ENCODE results near the gene KCNAB1.

GRCh38 chr3:156586905-156587759 lies 466.8 kb downstream of the KCNAB1 start:
- TF ChIP-seq BHLHE40 (IDR thresholded peaks at IDR 0.05; ENCODE audit: borderline replicate concordance) (no peak), FOXA1 (IDR thresholded peaks at IDR 0.05) (no peak), TARDBP (IDR thresholded peaks at IDR 0.05) (no peak), FOXM1 (IDR thresholded peaks at IDR 0.05; ENCODE audit: borderline replicate concordance) (no peak), PKNOX1 (IDR thresholded peaks at IDR 0.05) (no peak), SUZ12 (IDR thresholded peaks at IDR 0.05) (no peak)

All from HEK293T (cell line).